Bone marrow (tissue), 2 donors: ENCODE data around the gene DDHD1.
A peak's percentile ranks its signal among the peaks of the same experiment; 100 is the strongest.
"Not testable (repeated sequence)": the region's sequence is repeated elsewhere in the genome, so short reads cannot be mapped to it uniquely, and the experiment has no call there.

Source experiments
- DNase-seq, 2 donors: peaks; one replicate each; lab custom pipeline; 2025; lab: John Stamatoyannopoulos, UW

DDHD1 gene

GRCh38 chr14:53152887-53153701 lies at the start of gene DDHD1:
Gene DDHD1, minus strand, starts transcription at chr14:53153323. Its CDS starts 225 bp downstream, at chr14:53153098.
- peak; percentile 62 to 69 for DNase-seq

GRCh38 chr14:53195949-53196348 lies 42.8 kb upstream of the DDHD1 start:
- DNase-seq, result no peak

GRCh38 chr14:53193193-53193592 lies 40.1 kb upstream of the DDHD1 start:
- no peak for DNase-seq

GRCh38 chr14:53192052-53192760 lies 39.1 kb upstream of the DDHD1 start:
- DNase-seq, result no peak

GRCh38 chr14:53190938-53191337 lies 37.8 kb upstream of the DDHD1 start:
- DNase-seq, result no peak

GRCh38 chr14:53187921-53188463 lies 34.9 kb upstream of the DDHD1 start:
- DNase-seq, result no peak

GRCh38 chr14:53186532-53186931 lies 33.4 kb upstream of the DDHD1 start:
- DNase-seq, result no peak

- DNase-seq, result no peak
Measured at GRCh38 chr14:53183611-53184010, 30.5 kb upstream of the DDHD1 start.

GRCh38 chr14:53183056-53183455 lies 29.9 kb upstream of the DDHD1 start:
- no peak for DNase-seq

GRCh38 chr14:53181463-53182081 lies 28.4 kb upstream of the DDHD1 start:
- not testable (repeated sequence) for DNase-seq

GRCh38 chr14:53180272-53181221 lies 27.4 kb upstream of the DDHD1 start:
- no peak for DNase-seq

- DNase-seq, result not testable (repeated sequence)
Measured at GRCh38 chr14:53179486-53180005, 26.4 kb upstream of the DDHD1 start.

- DNase-seq, result no peak
Measured at GRCh38 chr14:53175375-53175774, 22.3 kb upstream of the DDHD1 start.

- no peak for DNase-seq
Measured at GRCh38 chr14:53174918-53175317, 21.8 kb upstream of the DDHD1 start.

- no peak for DNase-seq
Measured at GRCh38 chr14:53168786-53169185, 15.7 kb upstream of the DDHD1 start.

- DNase-seq, result no peak
Measured at GRCh38 chr14:53167602-53168328, 14.6 kb upstream of the DDHD1 start.

GRCh38 chr14:53161758-53162435 lies 8.8 kb upstream of the DDHD1 start:
- DNase-seq, result peak in 1 of 2 donors; percentile 20

GRCh38 chr14:53156238-53156637 lies 3.1 kb upstream of the DDHD1 start:
- no peak for DNase-seq

- DNase-seq, result no peak
Measured at GRCh38 chr14:53153702-53154112, 584 bp upstream of the DDHD1 start.
